SU-DHL-6 (cell line): ENCODE data around the gene SWSAP1.

Experiments used
- H2AFZ ChIP-seq: fragments of 200-600 bp; sonication (generic); 2 replicates; pipeline ENCODE4 v1.6.1; 2014; ENCODE audit warnings: low read depth, mild to moderate bottlenecking, moderate library complexity, mixed read lengths, antibody characterized with exemption, low read length; ENCODE audit not compliant: severe bottlenecking
- H3F3A ChIP-seq: fragments of 200-600 bp; shearing (Covaris generic); 2 replicates; pipeline ENCODE4 v1.6.0; 2016; ENCODE audit warnings: antibody characterized with exemption, mild to moderate bottlenecking; ENCODE audit not compliant: insufficient read depth
- H3K27ac ChIP-seq: fragments of 200-600 bp; sonication (generic); 2 replicates; pipeline ENCODE4 v1.5.1; 2016; ENCODE audit warnings: low read depth, mild to moderate bottlenecking, low read length, moderate library complexity, mixed read lengths
- H3K27me3 ChIP-seq: fragments of 200-600 bp; sonication (generic), shearing (Covaris generic); 2 replicates; pipeline ENCODE4 v1.6.0; 2014; ENCODE audit warnings: mild to moderate bottlenecking, low read length
- H3K36me3 ChIP-seq: fragments of 200-600 bp; sonication (generic); 2 replicates; pipeline ENCODE4 v1.6.1; 2014; ENCODE audit warnings: mild to moderate bottlenecking, low read length, mixed read lengths
- H3K4me2 ChIP-seq: fragments of 300-600, 200-600 bp; shearing (Covaris generic), sonication (generic); 2 replicates; pipeline ENCODE4 v1.6.0; 2014; ENCODE audit warnings: low read length, low read depth, mild to moderate bottlenecking; ENCODE audit not compliant: poor library complexity, severe bottlenecking
- H3K4me3 ChIP-seq: fragments of 200-600 bp; sonication (generic); 2 replicates; pipeline ENCODE4 v1.5.1; 2014; ENCODE audit warnings: antibody characterized with exemption, low read length, mild to moderate bottlenecking, mixed read lengths; ENCODE audit not compliant: insufficient read depth, poor library complexity, severe bottlenecking
- H3K79me2 ChIP-seq: fragments of 200-600 bp; sonication (generic); 2 replicates; pipeline ENCODE4 v1.6.1; 2014; ENCODE audit warnings: mild to moderate bottlenecking, low read length, moderate library complexity; ENCODE audit not compliant: insufficient read depth
- H3K9ac ChIP-seq: fragments of 200-600 bp; sonication (generic); 2 replicates; pipeline ENCODE4 v1.7.0; 2014; ENCODE audit warnings: mild to moderate bottlenecking, low read length
- H3K9me2 ChIP-seq: fragments of 200-600 bp; sonication (generic); replicated peaks from 2 replicates; pipeline ENCODE4 v1.6.1; 2014; ENCODE audit warnings: low read length; ENCODE audit not compliant: insufficient read depth
- H3K9me3 ChIP-seq: fragments of 200-600 bp; sonication (generic); 2 replicates; pipeline ENCODE4 v1.6.1; 2014; ENCODE audit warnings: low read length, mixed read lengths; ENCODE audit not compliant: insufficient read depth
- H4K20me1 ChIP-seq: fragments of 200-600 bp; sonication (generic); 2 replicates; pipeline ENCODE4 v1.6.1; 2014; ENCODE audit warnings: low read depth, mild to moderate bottlenecking, antibody characterized with exemption, low read length, moderate library complexity, mixed read lengths
- CTCF ChIP-seq: fragments of 200-600 bp; sonication (generic); IDR thresholded peaks from one replicate; pipeline ENCODE4 v1.5.1; 2017; ENCODE audit warnings: antibody characterized with exemption, mild to moderate bottlenecking, low read length, moderate library complexity; ENCODE audit not compliant: insufficient read depth, poor library complexity, severe bottlenecking
- EZH2phosphoT487 ChIP-seq: fragments of 200-600 bp; sonication (generic), shearing (Covaris generic); conservative IDR thresholded peaks from 2 replicates; pipeline ENCODE4 v1.6.1; 2018; ENCODE audit warnings: mild to moderate bottlenecking, antibody characterized with exemption, low read length, moderate library complexity, mixed read lengths

SWSAP1 gene

GRCh38 chr19:11374433-11375142, at the start of gene SWSAP1:
Gene SWSAP1, plus strand, starts transcription at chr19:11374666. Its CDS starts 15 bp downstream, at chr19:11374681.
- H2AFZ ChIP-seq, result peak within 1 kb of the TSS; percentile 72
- no peaks in the 10 kb centered on the region for H4K20me1 ChIP-seq
- H3K9me3 ChIP-seq, result no peaks in the 10 kb centered on the region
- H3K4me3 ChIP-seq, result peak within 1 kb of the TSS; percentile 62
- TF ChIP-seq EZH2phosphoT487 (no peak), CTCF (no peak)
- H3K79me2 ChIP-seq, result peaks cover 9% of the 10 kb centered on the region; the same call in 1 of the 2 replicates
- peak within 1 kb of the TSS; percentile 69 for H3K9ac ChIP-seq
- peak within 1 kb of the TSS; percentile 81 for H3K4me2 ChIP-seq
- H3K27ac ChIP-seq, result peak within 1 kb of the TSS; percentile 81
- H3K9me2 ChIP-seq, result no peaks in the 10 kb centered on the region
- no peaks in the 10 kb centered on the region for H3K36me3 ChIP-seq
- no peaks in the 10 kb centered on the region for H3K27me3 ChIP-seq
- peaks cover 20% of the 10 kb centered on the region for H3F3A ChIP-seq

DNA sequence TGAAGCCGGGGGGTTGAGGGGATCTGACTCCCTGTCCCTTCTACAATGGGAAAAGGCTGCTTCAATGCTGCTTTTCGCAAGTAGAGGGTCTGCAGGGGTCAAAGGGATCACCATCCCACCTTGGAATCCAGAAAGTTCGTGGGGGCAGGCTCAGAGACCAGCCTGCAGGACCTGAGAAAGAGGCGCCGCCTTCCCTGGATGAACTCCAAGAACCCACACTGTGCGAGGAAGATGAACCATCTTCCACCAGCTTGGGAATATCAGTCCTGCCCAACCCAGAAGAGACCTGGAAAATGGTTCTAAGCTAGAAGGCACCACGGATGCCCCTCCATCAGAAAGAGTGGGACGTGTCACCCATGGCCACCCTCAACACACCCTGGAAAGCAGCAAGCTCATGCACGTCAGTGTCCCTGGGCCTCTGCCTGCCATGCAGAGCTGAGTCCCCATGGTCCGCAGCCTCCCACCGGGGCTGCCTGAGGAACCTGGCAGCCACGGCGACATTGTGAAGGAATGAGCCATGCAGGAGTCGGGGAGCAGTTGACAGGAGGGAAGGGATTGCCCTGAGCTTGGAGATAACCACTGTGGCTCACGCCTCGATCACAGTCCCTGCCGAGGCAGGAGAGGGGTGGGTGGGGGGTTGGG, 49.6 kb upstream of the SWSAP1 start:
- Histone ChIP-seq H3K79me2 (no peaks in the 10 kb centered on the region), H3K36me3 (no peaks in the 10 kb centered on the region), H2AFZ (no peak overlapping the region), H3K4me3 (no peak overlapping the region), H3K27me3 (no peaks in the 10 kb centered on the region), H3K4me2 (no peak overlapping the region), H3K27ac (no peak overlapping the region), H4K20me1 (no peaks in the 10 kb centered on the region), H3K9me3 (no peaks in the 10 kb centered on the region), H3K9me2 (no peaks in the 10 kb centered on the region), H3K9ac (no peak overlapping the region), H3F3A (no peaks in the 10 kb centered on the region)
- TF ChIP-seq EZH2phosphoT487 (no peak), CTCF (no peak)

- Histone ChIP-seq H2AFZ (no peak overlapping the region), H3K27me3 (no peaks in the 10 kb centered on the region), H3K79me2 (no peaks in the 10 kb centered on the region), H3K9ac (no peak overlapping the region), H3K27ac (no peak overlapping the region), H3K36me3 (no peaks in the 10 kb centered on the region), H4K20me1 (no peaks in the 10 kb centered on the region), H3K4me2 (no peak overlapping the region), H3K9me3 (no peaks in the 10 kb centered on the region), H3K4me3 (no peak overlapping the region), H3K9me2 (no peaks in the 10 kb centered on the region), H3F3A (no peaks in the 10 kb centered on the region)
- TF ChIP-seq CTCF, result no peak
- TF ChIP-seq EZH2phosphoT487, result no peak
These were observed 48.9 kb upstream of the SWSAP1 start for GRCh38 chr19:11325544-11325943.
